Stomach (tissue), 4 donors: ENCODE results near the gene DUSP28.

Source experiments
- CTCF ChIP-seq, 7 experiments: fragments of 450-650 bp in 4 of 7; fragments of 200-600 bp in 3 of 7; sonication (generic) in 3 of 7; IDR thresholded peaks; one replicate each; pipeline ENCODE4 v1.5.1; 2016 to 2019; ENCODE audit warnings: antibody characterized with exemption in 7 of 7, control low read depth in 2 of 7, mild to moderate bottlenecking in 1 of 7
- POLR2A ChIP-seq, 4 donors: fragments of 450-650 bp; IDR thresholded peaks; one replicate each; pipeline ENCODE4 v1.6.1; 2016; ENCODE audit warnings: antibody characterized with exemption in 4 of 4, control low read depth in 2 of 4, mild to moderate bottlenecking in 1 of 4, moderate library complexity in 1 of 4
- POLR2AphosphoS5 ChIP-seq, 3 donors: sonication (generic); formaldehyde crosslinking; IDR thresholded peaks; one replicate each; pipeline ENCODE4 v1.6.1; 2016; ENCODE audit warnings: antibody characterized with exemption in 3 of 3

GRCh38 chr2:240527153-240527750 is 32.9 kb upstream of the DUSP28 start:
- TF ChIP-seq CTCF (IDR thresholded peaks at IDR 0.05) (no peak), POLR2AphosphoS5 (IDR thresholded peaks at IDR 0.05) (no peak), POLR2A (IDR thresholded peaks at IDR 0.05) (no peak)
